Common myeloid progenitor, CD34-positive (primary cell): ENCODE results near the gene NFYB.
"Not testable (repeated sequence)": the region's sequence is repeated elsewhere in the genome, so short reads cannot be mapped to it uniquely, and the experiment has no call there.

Experiments
- CTCF ChIA-PET: fragments of 350-600 bp; sonication (Branson Sonifier 250); formaldehyde crosslinking; loops from one replicate; lab custom pipeline; 2021; ENCODE audit warnings: antibody characterized with exemption; lab: Charles Lee
- POLR2A ChIA-PET: fragments of 350-600 bp; sonication (Branson Sonifier 250); formaldehyde crosslinking; loops from one replicate; lab custom pipeline; 2021; ENCODE audit warnings: antibody characterized with exemption; lab: Charles Lee
- DNase-seq, 3 donors: peaks; one replicate each; pipeline versions ENCODE4 v3.0.0 to v3.0.0-alpha.2; 2013
- H3K27ac ChIP-seq, 2 experiments: 1 replicate in 1 of 2; 2 replicates in 1 of 2; pipeline ENCODE4 v1.7.0; 2013; ENCODE audit warnings: inconsistent platforms in 2 of 2, low read length in 2 of 2, mild to moderate bottlenecking in 2 of 2, low read depth in 1 of 2, moderate library complexity in 1 of 2; ENCODE audit not compliant: severe bottlenecking in 2 of 2, insufficient read depth in 1 of 2, poor library complexity in 1 of 2
- H3K27me3 ChIP-seq, 5 experiments: replicated peaks in 2 of 5; 1 replicate in 3 of 5; 2 replicates in 2 of 5; pipeline versions ENCODE4 v1.6.1 to v1.7.0; 2013; ENCODE audit warnings: low read length in 4 of 5, mild to moderate bottlenecking in 2 of 5, moderate library complexity in 2 of 5, inconsistent platforms in 1 of 5; ENCODE audit not compliant: insufficient read depth in 5 of 5, control insufficient read depth in 4 of 5
- H3K36me3 ChIP-seq, 4 experiments: 1 replicate in 2 of 4; 2 replicates in 2 of 4; pipeline versions ENCODE4 v1.6.1 to v1.7.0; 2013; ENCODE audit warnings: low read length in 3 of 4, control low read depth in 1 of 4, mild to moderate bottlenecking in 1 of 4; ENCODE audit not compliant: control insufficient read depth in 4 of 4, insufficient read depth in 4 of 4
- H3K4me1 ChIP-seq, 4 experiments: 1 replicate in 3 of 4; 2 replicates in 1 of 4; pipeline versions ENCODE4 v1.6.1 to v1.7.1; 2013; ENCODE audit warnings: low read length in 3 of 4, mild to moderate bottlenecking in 3 of 4, control low read depth in 1 of 4, inconsistent platforms in 1 of 4, moderate library complexity in 1 of 4; ENCODE audit not compliant: control insufficient read depth in 4 of 4, insufficient read depth in 4 of 4; ENCODE audit errors: control extremely low read depth in 1 of 4
- H3K4me3 ChIP-seq, 7 experiments: 1 replicate in 4 of 7; 2 replicates in 3 of 7; pipeline versions ENCODE4 v1.5.1 to v1.7.0; 2013; ENCODE audit warnings: mild to moderate bottlenecking in 7 of 7, low read length in 6 of 7, moderate library complexity in 6 of 7, inconsistent platforms in 2 of 7, low read depth in 2 of 7, control low read depth in 1 of 7; ENCODE audit not compliant: insufficient read depth in 4 of 7, control insufficient read depth in 1 of 7; ENCODE audit errors: extremely low read depth in 1 of 7
- H3K9me3 ChIP-seq, 5 experiments: 1 replicate in 4 of 5; 2 replicates in 1 of 5; pipeline versions ENCODE4 v1.6.1 to v1.7.1; 2013; ENCODE audit warnings: low read length in 4 of 5, mild to moderate bottlenecking in 2 of 5, inconsistent platforms in 1 of 5, low read depth in 1 of 5, moderate library complexity in 1 of 5; ENCODE audit not compliant: control insufficient read depth in 4 of 5, insufficient read depth in 2 of 5; ENCODE audit errors: control extremely low read depth in 1 of 5
- WGBS: methylation state at CpG from one replicate; pipeline ENCODE4 v1.1.5; 2013; ENCODE audit not compliant: insufficient coverage; 5-methylcytosine and 5-hydroxymethylcytosine counted together

The NFYB gene

GRCh38 chr12:104180374-104180773 is 42.4 kb upstream of the NFYB start:
- no peaks in the 10 kb centered on the region for H3K27me3 ChIP-seq
- no peak for DNase-seq
- no peak overlapping the region for H3K4me3 ChIP-seq
- 97% methylated on average over 5 of the region's 5 CpGs for WGBS
- peaks cover 3 to 17% (median 6%) of the 10 kb centered on the region in 5 experiments for H3K9me3 ChIP-seq
- H3K27ac ChIP-seq: no peak overlapping the region
- H3K4me1 ChIP-seq: peaks cover 0 to 19% (median 6%) of the 10 kb centered on the region in 4 experiments
- ChIA-PET CTCF (interaction anchor here (1.0 kb wide), 1 partner anchor 15 kb away, joined by 3 read pairs; no protein-coding TSS in a partner anchor), POLR2A (no interaction called here)
- H3K36me3 ChIP-seq: no peaks in the 10 kb centered on the region

GRCh38 chr12:104177663-104178501 is 39.9 kb upstream of the NFYB start:
- no peak overlapping the region for H3K27ac ChIP-seq
- H3K27me3 ChIP-seq: no peaks in the 10 kb centered on the region
- POLR2A ChIA-PET: interaction anchor here (0.6 kb wide), 1 partner anchor 39 kb away, joined by 3 read pairs; no protein-coding TSS in a partner anchor
- H3K9me3 ChIP-seq: peaks cover 0 to 6% (median 0%) of the 10 kb centered on the region in 5 experiments
- H3K4me3 ChIP-seq: no peak overlapping the region
- peak; percentile 29 to 67 (median 66) for DNase-seq
- H3K4me1 ChIP-seq: peaks cover 0 to 19% (median 6%) of the 10 kb centered on the region in 4 experiments
- CTCF ChIA-PET: interaction anchor here (0.9 to 1.0 kb wide), 2 partner anchors 20 to 25 kb away, joined by 3 read pairs; no protein-coding TSS in a partner anchor
- WGBS: 54% methylated on average over 5 of the region's 8 CpGs
- H3K36me3 ChIP-seq: no peaks in the 10 kb centered on the region

DNA sequence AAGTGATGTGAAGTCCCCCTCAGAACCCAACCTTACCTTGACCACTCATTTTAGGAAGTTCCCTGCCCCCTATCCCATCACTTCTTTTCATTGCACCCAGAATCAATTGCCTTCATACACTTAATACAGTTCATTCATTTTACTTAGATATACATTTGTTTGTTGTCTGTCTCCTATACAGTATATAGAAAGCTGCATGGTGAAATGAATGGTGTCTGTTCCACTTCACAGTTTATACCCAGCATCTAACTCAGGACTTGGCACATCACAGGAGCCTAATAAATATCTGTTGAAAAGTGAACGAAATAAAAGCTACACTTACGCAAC is 39.3 kb upstream of the NFYB start:
- CTCF ChIA-PET: interaction anchor here (0.9 to 1.0 kb wide), 2 partner anchors 21 to 26 kb away, joined by 3 read pairs; no protein-coding TSS in a partner anchor
- H3K27ac ChIP-seq: no peak overlapping the region
- DNase-seq: no peak
- WGBS: 70% methylated on average over 2 of the region's 2 CpGs
- H3K9me3 ChIP-seq: peaks cover 0 to 2% (median 0%) of the 10 kb centered on the region in 5 experiments
- POLR2A ChIA-PET: interaction anchor here (0.6 kb wide), 1 partner anchor 38 kb away, joined by 3 read pairs; no protein-coding TSS in a partner anchor
- H3K27me3 ChIP-seq: no peaks in the 10 kb centered on the region
- peaks cover 0 to 19% (median 6%) of the 10 kb centered on the region in 4 experiments for H3K4me1 ChIP-seq
- H3K36me3 ChIP-seq: no peaks in the 10 kb centered on the region
- H3K4me3 ChIP-seq: no peak overlapping the region

DNA sequence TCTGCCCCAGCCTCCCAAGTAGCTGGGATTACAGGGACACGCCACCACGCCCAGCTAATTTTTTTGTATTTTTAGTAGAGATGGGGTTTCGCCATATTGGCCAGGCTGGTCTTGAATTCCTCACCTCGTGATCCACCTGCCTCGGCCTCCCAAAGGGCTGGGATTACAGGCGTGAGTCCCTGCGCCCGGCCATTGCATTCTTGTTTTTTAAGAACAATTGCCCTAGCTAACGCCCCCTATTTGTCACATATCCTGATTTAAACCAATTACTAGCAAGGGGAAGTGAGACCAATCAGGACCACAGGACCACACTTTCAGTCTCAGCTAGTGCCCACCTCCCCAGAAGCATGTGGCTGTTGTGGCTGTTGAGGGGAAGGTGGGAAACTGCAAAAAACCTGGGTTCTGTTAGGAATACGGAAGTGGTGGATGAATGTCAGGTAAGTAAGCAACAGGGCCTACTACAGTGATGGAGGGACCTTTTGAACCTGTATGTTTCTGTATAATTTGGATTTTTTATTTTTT is 37.8 kb upstream of the NFYB start:
- ChIA-PET CTCF (no interaction called here), POLR2A (no interaction called here)
- WGBS: 87% methylated on average over 5 of the region's 10 CpGs

DNA sequence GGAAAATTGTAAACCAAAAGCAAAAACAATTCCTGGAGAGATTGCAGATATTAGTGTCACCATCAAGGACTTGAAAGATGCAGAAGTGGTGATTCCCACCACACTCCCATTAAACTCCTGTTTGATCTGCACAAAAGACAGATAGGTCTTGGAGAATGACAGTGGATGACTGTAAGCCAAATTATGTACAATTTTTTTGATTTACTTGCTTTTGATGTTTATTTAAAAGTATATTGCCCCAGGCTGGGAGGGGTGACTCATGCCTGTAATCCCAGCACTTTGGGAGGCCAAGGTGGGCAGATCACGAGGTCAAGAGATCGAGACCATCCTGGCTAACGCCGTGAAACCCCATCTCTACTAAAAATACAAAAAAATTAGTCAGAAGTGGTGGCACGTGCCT is 35.8 kb upstream of the NFYB start:
- H3K4me3 ChIP-seq, H3K9me3 ChIP-seq, CTCF ChIA-PET, H3K27me3 ChIP-seq, H3K36me3 ChIP-seq, POLR2A ChIA-PET, DNase-seq, H3K27ac ChIP-seq: not testable (repeated sequence)
- peaks cover 0 to 19% (median 6%) of the 10 kb centered on the region in 4 experiments for H3K4me1 ChIP-seq
- WGBS: 100% methylated on average over 1 of the region's 5 CpGs

More for the DNA sequence above, 37.8 kb upstream of the NFYB start:
- Histone ChIP-seq H3K27me3 (no peaks in the 10 kb centered on the region), H3K27ac (no peak overlapping the region), H3K4me1 (peaks cover 0 to 19% (median 6%) of the 10 kb centered on the region in 4 experiments), H3K4me3 (no peak overlapping the region), H3K9me3 (no peaks in the 10 kb centered on the region), H3K36me3 (no peaks in the 10 kb centered on the region)
- DNase-seq: peak in 2 of 3 donors; percentile 11 to 16

DNA sequence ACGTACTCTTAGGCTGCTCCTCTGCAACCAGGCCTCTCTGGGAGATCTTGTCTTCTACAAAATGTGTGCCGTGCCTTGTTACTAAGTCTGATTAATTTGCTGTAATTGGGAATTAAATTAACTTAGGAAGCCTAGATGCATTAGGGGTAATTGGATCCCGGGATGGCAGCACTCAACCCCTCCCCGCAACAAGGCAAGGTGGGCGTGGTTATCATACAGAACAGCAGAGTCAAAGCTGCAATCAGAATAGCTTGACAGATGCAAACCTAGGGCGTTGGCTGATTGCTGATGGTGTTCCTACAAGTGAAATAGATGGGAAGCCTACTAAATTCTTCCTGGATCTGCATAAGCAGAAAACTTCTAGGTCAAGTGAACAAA is 34.5 kb upstream of the NFYB start:
- H3K4me3 ChIP-seq: no peak overlapping the region
- CTCF ChIA-PET: interaction anchor here (1.3 kb wide), 1 partner anchor 116 kb away, joined by 4 read pairs; no protein-coding TSS in a partner anchor
- H3K4me1 ChIP-seq: peaks cover 0 to 7% (median 2%) of the 10 kb centered on the region in 4 experiments
- H3K9me3 ChIP-seq: no peaks in the 10 kb centered on the region
- H3K27ac ChIP-seq: no peak overlapping the region
- POLR2A ChIA-PET: no interaction called here
- H3K27me3 ChIP-seq: no peaks in the 10 kb centered on the region
- WGBS: 96% methylated on average over 6 of the region's 6 CpGs
- no peak for DNase-seq
- H3K36me3 ChIP-seq: no peaks in the 10 kb centered on the region
